HepG2 (cell line): ENCODE data around the gene SUSD3. TPM values are rescaled to one million over a fixed set of nuclear protein-coding genes. Genes with fewer than 3 reads are reported as not detected.

Experiments
- ATF7 ChIP-seq, 2 experiments: fragments of 450-650 bp in 1 of 2; sonication (generic) in 1 of 2; formaldehyde crosslinking in 1 of 2; IDR thresholded peaks; 2 replicates each; pipeline versions ENCODE4 v1.4.0 to v1.6.1; 2016 to 2020; ENCODE audit warnings: antibody characterized with exemption in 1 of 2, mild to moderate bottlenecking in 1 of 2, missing genetic modification reagents in 1 of 2
- DR1 ChIP-seq: sonication (generic); formaldehyde crosslinking; IDR thresholded peaks from 2 replicates; pipeline ENCODE4 v1.8.0; 2021; ENCODE audit warnings: mild to moderate bottlenecking, missing genetic modification reagents, inconsistent platforms
- FOXJ3 ChIP-seq: sonication (generic); formaldehyde crosslinking; IDR thresholded peaks from 2 replicates; pipeline ENCODE4 v1.4.0; 2020; ENCODE audit warnings: missing genetic modification reagents, mild to moderate bottlenecking, borderline replicate concordance
- MED1 ChIP-seq: sonication (generic); formaldehyde crosslinking; IDR thresholded peaks from 2 replicates; pipeline ENCODE4 v1.4.0; 2020; ENCODE audit warnings: missing genetic modification reagents
- NFE2 ChIP-seq: sonication (generic); formaldehyde crosslinking; IDR thresholded peaks from 2 replicates; pipeline ENCODE4 v1.4.0; 2020; ENCODE audit warnings: missing genetic modification reagents
- NFIB ChIP-seq: sonication (generic); formaldehyde crosslinking; IDR thresholded peaks from 2 replicates; pipeline ENCODE4 v1.9.0; 2021; ENCODE audit warnings: missing genetic modification reagents, mild to moderate bottlenecking, borderline replicate concordance
- PAF1 ChIP-seq: IDR thresholded peaks from 2 replicates; pipeline ENCODE4 v1.6.1; 2016; ENCODE audit warnings: missing genetic modification reagents, missing compliant biosample characterization
- PITX1 ChIP-seq: sonication (generic); formaldehyde crosslinking; IDR thresholded peaks from 2 replicates; pipeline ENCODE4 v1.5.1; 2020; ENCODE audit warnings: mild to moderate bottlenecking, missing genetic modification reagents
- RARG ChIP-seq: sonication (generic); formaldehyde crosslinking; IDR thresholded peaks from 2 replicates; pipeline ENCODE4 v1.4.0; 2020; ENCODE audit warnings: low read depth, mild to moderate bottlenecking, missing genetic modification reagents
- RELA ChIP-seq: sonication (generic); formaldehyde crosslinking; IDR thresholded peaks from 2 replicates; pipeline ENCODE4 v1.4.0; 2020; ENCODE audit warnings: missing genetic modification reagents
- SNAPC5 ChIP-seq: sonication (generic); formaldehyde crosslinking; IDR thresholded peaks from 2 replicates; pipeline ENCODE4 v1.8.1; 2023; ENCODE audit warnings: mild to moderate bottlenecking, missing genetic modification reagents, borderline replicate concordance
- ZBTB42 ChIP-seq: sonication (generic); formaldehyde crosslinking; IDR thresholded peaks from 2 replicates; pipeline ENCODE4 v1.5.0; 2020; ENCODE audit warnings: mild to moderate bottlenecking, missing genetic modification reagents
- ZNF207 ChIP-seq: fragments of 450-650 bp; IDR thresholded peaks from 2 replicates; pipeline ENCODE4 v1.6.1; 2016; ENCODE audit warnings: antibody characterized with exemption, borderline replicate concordance
- ZNF251 ChIP-seq: sonication (generic); formaldehyde crosslinking; IDR thresholded peaks from 2 replicates; pipeline ENCODE4 v1.9.0; 2021; ENCODE audit warnings: mild to moderate bottlenecking, missing genetic modification reagents
- ZNF282 ChIP-seq: fragments of 450-650 bp; IDR thresholded peaks from 2 replicates; pipeline ENCODE4 v1.6.1; 2018; ENCODE audit not compliant: partially characterized antibody
- ZNF407 ChIP-seq: sonication (generic); formaldehyde crosslinking; IDR thresholded peaks from one replicate; pipeline ENCODE4 v1.5.1; 2020; ENCODE audit warnings: mild to moderate bottlenecking, missing genetic modification reagents; ENCODE audit errors: not compliant biosample characterization
- ZNF570 ChIP-seq: sonication (generic); formaldehyde crosslinking; IDR thresholded peaks from 2 replicates; pipeline ENCODE4 v1.4.0; 2020; ENCODE audit warnings: mild to moderate bottlenecking, missing genetic modification reagents, borderline replicate concordance
- ZNF691 ChIP-seq: sonication (generic); formaldehyde crosslinking; IDR thresholded peaks from 2 replicates; pipeline ENCODE4 v1.4.0; 2020; ENCODE audit warnings: missing genetic modification reagents, low read depth, mild to moderate bottlenecking, borderline replicate concordance
- ZNF766 ChIP-seq: sonication (generic); formaldehyde crosslinking; IDR thresholded peaks from 2 replicates; pipeline ENCODE4 v1.5.0; 2020; ENCODE audit warnings: missing genetic modification reagents, borderline replicate concordance
- ZNF839 ChIP-seq: sonication (generic); formaldehyde crosslinking; IDR thresholded peaks from 2 replicates; pipeline ENCODE4 v1.4.0; 2020; ENCODE audit warnings: missing genetic modification reagents, mild to moderate bottlenecking, borderline replicate concordance
- polyA plus RNA-seq, 8 experiments: library from polyadenylated mRNA; depleted of rRNA in 3 of 8; stranded (reverse) in 7 of 8; unstranded in 1 of 8; fragments of >200 nt; fragmentation: Illumina TruSeq in 4 of 8; extraction: Trizol in 4 of 8; gene quantifications; 2 replicates each; pipeline versions ENCODE4 v1.2.1 to v1.2.3, GENCODE V29; 2011 to 2016; ENCODE audit warnings: low read depth in 4 of 8, missing spikeins in 1 of 8, mixed read lengths in 1 of 8; ENCODE audit not compliant: insufficient read depth in 1 of 8
- total RNA-seq, 5 experiments: library from RNA; depleted of rRNA; stranded (reverse); fragments of >200 nt; fragmentation: Illumina TruSeq; extraction: Trizol; gene quantifications; 2 replicates each; pipeline ENCODE4 v1.2.3, GENCODE V29; 2016; ENCODE audit warnings: low read depth in 1 of 5
- TF ChIP-seq, protein P1 (sequence below): IDR thresholded peaks from 2 replicates; pipeline ENCODE4 v1.6.1; 2016; ENCODE audit warnings: mild to moderate bottlenecking, missing biosample characterization, missing genetic modification reagents

Gene SUSD3
- total and polyA plus RNA-seq, 2 of the 13 experiments (the other 11 are each of a cell fraction or from before 2014, with no cell fraction given) = 7.0 to 9.1 TPM

DNA sequence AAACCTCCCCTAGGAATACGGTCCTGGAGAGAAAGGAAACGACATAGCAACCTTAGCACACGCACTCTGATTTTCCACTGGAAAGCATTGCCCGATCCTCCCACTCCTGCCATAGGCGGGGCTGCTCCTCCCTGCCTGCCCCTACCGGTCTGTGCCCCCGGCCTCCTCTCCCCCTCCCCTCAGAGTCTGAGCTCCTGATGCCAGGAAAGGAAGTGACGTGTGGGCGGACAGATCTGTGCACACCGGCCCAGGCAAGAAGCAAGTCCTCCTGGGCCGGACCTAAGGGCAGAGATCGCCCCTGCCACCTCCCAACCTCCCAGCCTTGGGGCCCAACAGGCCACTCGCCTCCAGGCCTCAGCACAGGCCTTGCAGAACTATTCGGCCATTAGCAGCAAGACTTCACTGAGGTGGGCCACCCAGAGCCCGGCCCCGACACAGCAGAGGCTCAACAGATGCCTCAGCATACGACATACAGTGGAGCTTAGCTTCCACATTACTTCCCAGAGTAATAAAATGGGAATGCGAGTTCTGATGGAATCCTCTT lies 68.4 kb downstream of the SUSD3 start (continued):
- TF ChIP-seq ZNF407 (no peak), ATF7 (IDR thresholded peaks at IDR 0.05) (no peak), ATF7 (CRISPR knock-in tag; IDR thresholded peaks at IDR 0.05) (no peak), NFIB (CRISPR knock-in tag) (no peak), MED1 (peak; percentile 70; the same call in 1 of the 2 replicates), RARG (CRISPR knock-in tag) (no peak), ZNF691 (CRISPR knock-in tag) (0 out of 2 replicates have a peak, but pooled peaks have one; percentile 37), ZNF251 (CRISPR knock-in tag) (no peak), ZNF282 (no peak), ZNF839 (no peak), SNAPC5 (CRISPR knock-in tag) (no peak), ZNF570 (CRISPR knock-in tag) (no peak), PAF1 (CRISPR knock-in tag) (no peak), FOXJ3 (CRISPR knock-in tag) (no peak), NFE2 (CRISPR knock-in tag) (no peak), ZNF766 (CRISPR knock-in tag) (no peak), ZBTB42 (CRISPR knock-in tag) (no peak), PITX1 (CRISPR knock-in tag) (peak; percentile 72; the same call in 1 of the 2 replicates), DR1 (CRISPR knock-in tag) (peak; percentile 18; the same call in 1 of the 2 replicates), RELA (CRISPR knock-in tag) (0 out of 2 replicates have a peak, but pooled peaks have one; percentile 49), ZNF207 (no peak)
- TF ChIP-seq, protein P1, sequence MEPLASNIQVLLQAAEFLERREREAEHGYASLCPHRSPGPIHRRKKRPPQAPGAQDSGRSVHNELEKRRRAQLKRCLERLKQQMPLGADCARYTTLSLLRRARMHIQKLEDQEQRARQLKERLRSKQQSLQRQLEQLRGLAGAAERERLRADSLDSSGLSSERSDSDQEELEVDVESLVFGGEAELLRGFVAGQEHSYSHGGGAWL (CRISPR knock-in tag) = no peak
